HCT116 (cell line): ENCODE measurements around the gene NEURL1. TPM values are rescaled to one million over a fixed set of nuclear protein-coding genes. Genes with fewer than 3 reads are reported as not detected.

ENCODE experiments used
- ATAC-seq: fragments of 200-7000 bp; cut with Tn5 transposase; 2 replicates; pipeline ENCODE4 v1.9.1; 2020; ENCODE audit warnings: mild to moderate bottlenecking, moderate library complexity
- BruUV-seq: library from RNA; stranded (reverse); fragments of 400-500 nt; replicated peaks from 2 replicates; lab custom pipeline; 2021; lab: Mats Ljungman, UMichigan
- CTCF ChIA-PET: fragments of 300-600 bp; sonication (Branson Sonifier 250); formaldehyde crosslinking; loops from one replicate; lab custom pipeline; 2021; ENCODE audit warnings: antibody characterized with exemption; lab: Charles Lee
- POLR2A ChIA-PET: fragments of 300-600, 350-600 bp; sonication (Branson Sonifier 250); formaldehyde crosslinking; loops from one replicate; lab custom pipeline; 2021; ENCODE audit warnings: antibody characterized with exemption; lab: Charles Lee
- RAD21 ChIA-PET, 2 experiments: fragments of 300-600 bp; sonication (Branson Sonifier 250); formaldehyde crosslinking; loops; one replicate each; lab custom pipeline; 2023; ENCODE audit warnings: low total read pairs in 2 of 2; ENCODE audit not compliant: uncharacterized antibody in 2 of 2, unreplicated experiment in 2 of 2, low non-redundant PET in 1 of 2; lab: Charles Lee
- DNase-seq: peaks from one replicate; pipeline ENCODE4 v3.0.0-alpha.2; 2010; ENCODE audit warnings: low read depth, low spot score
- H2AFZ ChIP-seq: fragments of 200-600 bp; shearing (Covaris generic), sonication (generic); 2 replicates; pipeline ENCODE4 v1.6.1; 2017; ENCODE audit warnings: low read depth, mixed run types, mixed read lengths, antibody characterized with exemption, low read length; ENCODE audit not compliant: poor library complexity, severe bottlenecking
- H3K27ac ChIP-seq: 2 replicates; pipeline ENCODE4 v1.5.1; 2012; ENCODE audit warnings: low read depth, low read length
- H3K27me3 ChIP-seq: fragments of 200-600 bp; sonication (generic); 2 replicates; pipeline ENCODE4 v1.6.1; 2016; ENCODE audit warnings: mixed run types, low read length, mixed read lengths; ENCODE audit not compliant: insufficient read depth
- H3K36me3 ChIP-seq, 2 experiments: fragments of 200-500 bp in 1 of 2; fragments of 200-600 bp in 1 of 2; sonication (Bioruptor generic) in 1 of 2; sonication (generic) in 1 of 2; 2 replicates each; pipeline versions ENCODE4 v1.5.1 to v1.6.1; 2014 to 2016; ENCODE audit warnings: low read length in 2 of 2, inconsistent platforms in 1 of 2, mixed read lengths in 1 of 2, mixed run types in 1 of 2; ENCODE audit not compliant: insufficient read depth in 2 of 2, control insufficient read depth in 1 of 2
- H3K4me1 ChIP-seq, 2 experiments: fragments of 200-600 bp in 1 of 2; sonication (generic) in 1 of 2; 2 replicates each; pipeline versions ENCODE4 v1.5.1 to v1.6.1; 2012 to 2017; ENCODE audit warnings: low read length in 2 of 2, inconsistent platforms in 1 of 2, mild to moderate bottlenecking in 1 of 2, mixed read lengths in 1 of 2, mixed run types in 1 of 2, moderate library complexity in 1 of 2; ENCODE audit not compliant: insufficient read depth in 2 of 2, control insufficient read depth in 1 of 2
- H3K4me2 ChIP-seq: fragments of 200-600 bp; sonication (generic); 2 replicates; pipeline ENCODE4 v1.6.1; 2017; ENCODE audit warnings: mixed run types, low read length, mixed read lengths
- H3K4me3 ChIP-seq, 2 experiments: fragments of 200-600 bp in 1 of 2; sonication (generic) in 1 of 2; replicated peaks in 1 of 2; 2 replicates each; pipeline ENCODE4 v1.5.1; 2011 to 2016; ENCODE audit warnings: low read length in 2 of 2, control low read depth in 1 of 2, low read depth in 1 of 2, mild to moderate bottlenecking in 1 of 2, mixed read lengths in 1 of 2, mixed run types in 1 of 2
- H3K79me2 ChIP-seq: fragments of 200-600 bp; sonication (generic); 2 replicates; pipeline ENCODE4 v1.6.1; 2017; ENCODE audit warnings: mild to moderate bottlenecking, mixed run types, low read length, moderate library complexity, mixed read lengths; ENCODE audit not compliant: insufficient read depth
- H3K9ac ChIP-seq: fragments of 200-600 bp; sonication (generic); 2 replicates; pipeline ENCODE4 v1.6.1; 2016; ENCODE audit warnings: low read length, mixed read lengths
- H3K9me2 ChIP-seq: fragments of 200-600 bp; sonication (generic), shearing (Covaris generic); 2 replicates; pipeline ENCODE4 v1.6.1; 2017; ENCODE audit warnings: mixed run types, mild to moderate bottlenecking, moderate library complexity; ENCODE audit not compliant: insufficient read depth
- H3K9me3 ChIP-seq, 2 experiments: fragments of 200-500 bp in 1 of 2; fragments of 200-600 bp in 1 of 2; sonication (Bioruptor generic) in 1 of 2; sonication (generic) in 1 of 2; 2 replicates each; pipeline ENCODE4 v1.6.1; 2014 to 2017; ENCODE audit warnings: low read length in 2 of 2, mixed read lengths in 2 of 2, inconsistent platforms in 1 of 2, low read depth in 1 of 2, mild to moderate bottlenecking in 1 of 2, mixed run types in 1 of 2, moderate library complexity in 1 of 2; ENCODE audit not compliant: control insufficient read depth in 1 of 2, insufficient read depth in 1 of 2
- H4K20me1 ChIP-seq: fragments of 200-600 bp; sonication (generic), shearing (Covaris generic); 2 replicates; pipeline ENCODE4 v1.6.1; 2017; ENCODE audit warnings: mixed run types, mild to moderate bottlenecking, moderate library complexity; ENCODE audit not compliant: insufficient read depth
- CTCF ChIP-seq, 3 experiments: fragments of 200-600 bp in 1 of 3; sonication (generic) in 1 of 3; IDR thresholded peaks in 2 of 3; conservative IDR thresholded peaks in 1 of 3; 2 replicates each; pipeline ENCODE4 v1.5.1; 2012 to 2017; ENCODE audit warnings: low read depth in 2 of 3, low read length in 2 of 3, antibody characterized with exemption in 1 of 3, borderline replicate concordance in 1 of 3, control low read depth in 1 of 3, mild to moderate bottlenecking in 1 of 3, mixed read lengths in 1 of 3, mixed run types in 1 of 3, moderate library complexity in 1 of 3; ENCODE audit not compliant: insufficient read depth in 1 of 3
- SP1 ChIP-seq: IDR thresholded peaks from 2 replicates; pipeline ENCODE4 v1.6.1; 2012; ENCODE audit warnings: low read depth
- ZBTB33 ChIP-seq: IDR thresholded peaks from 2 replicates; pipeline ENCODE4 v1.6.1; 2011; ENCODE audit warnings: mild to moderate bottlenecking, low read length, moderate library complexity; ENCODE audit not compliant: insufficient replicate concordance; ENCODE audit errors: extremely low read depth
- intact Hi-C: fragments of 100-400 bp; cut with micrococcal nuclease; formaldehyde crosslinking; loops from 2 replicates; pipeline ENCODE4 v1.10.0; 2022
- total RNA-seq: library from RNA; stranded (reverse); gene quantifications from one replicate; pipeline ENCODE4 v1.2.1, GENCODE V29; 2021; ENCODE audit not compliant: unreplicated experiment

NEURL1 gene
- total RNA-seq, 1 experiment from 2014 or later: 1.4 TPM

- TF ChIP-seq ZBTB33: no peak
- TF ChIP-seq CTCF (IDR thresholded peaks at IDR 0.05 in 2 of 3, conservative IDR thresholded peaks at IDR 0.05 in 1 of 3; ENCODE audit: borderline replicate concordance in 1 of 3, insufficient read depth in 1 of 3, low read depth in 2 of 3, low read length in 2 of 3): no peak
Measured at GRCh38 chr10:103578782-103579382, 85.4 kb downstream of the NEURL1 start (continued).

- Histone ChIP-seq H3K9ac (no peak overlapping the region), H3K79me2 (no peaks in the 10 kb centered on the region), H3K4me3 (no peak overlapping the region), H3K4me1 (no peaks in the 10 kb centered on the region), H3K27me3 (no peaks in the 10 kb centered on the region), H2AFZ (no peak overlapping the region), H3K27ac (no peak overlapping the region), H3K4me2 (no peak overlapping the region), H3K36me3 (no peaks in the 10 kb centered on the region), H4K20me1 (no peaks in the 10 kb centered on the region), H3K9me2 (no peaks in the 10 kb centered on the region), H3K9me3 (no peaks in the 10 kb centered on the region)
- ChIA-PET RAD21 (no interaction called here), CTCF (interaction anchor here (0.9 to 2.2 kb wide), 2 partner anchors 13 to 15 kb away, joined by 3 to 9 read pairs; no protein-coding TSS in a partner anchor), POLR2A (no interaction called here)
- TF ChIP-seq SP1: no peak
- peak in 2 of 3 experiments; percentile 7 to 19; a peak in 1 of 6 replicates for TF ChIP-seq CTCF (IDR thresholded peaks at IDR 0.05 in 2 of 3, conservative IDR thresholded peaks at IDR 0.05 in 1 of 3; ENCODE audit: borderline replicate concordance in 1 of 3, insufficient read depth in 1 of 3, low read depth in 2 of 3, low read length in 2 of 3)
- intact Hi-C loops: no loop called here
- no TSS peak for BruUV-seq
- DNase-seq: no peak
- ATAC-seq: peak; percentile 72
Measured at GRCh38 chr10:103580011-103580410, 86.5 kb downstream of the NEURL1 start.
